Omental fat pad (tissue), 4 donors: ENCODE data around the gene CACNA2D3. TPM values are rescaled to one million over a fixed set of nuclear protein-coding genes. Genes with fewer than 3 reads are reported as not detected.

Experiments used
- ATAC-seq: fragments of 150-250 bp; one replicate; pipeline ENCODE4 v1.9.1; 2016; ENCODE audit warnings: mild to moderate bottlenecking, moderate library complexity; ENCODE audit not compliant: low FRiP score
- DNase-seq: peaks from one replicate; pipeline ENCODE4 v3.0.0-alpha.2; 2019; ENCODE audit warnings: low spot score
- total RNA-seq, 4 donors: library from RNA; depleted of rRNA; stranded (reverse); fragments of >200 nt; gene quantifications; one replicate each; pipeline ENCODE4 v1.1.0, GENCODE V29; 2016
- TF ChIP-seq, protein P1 (sequence below), 3 donors: fragments of 450-650 bp; IDR thresholded peaks; one replicate each; pipeline ENCODE4 v1.5.1; 2016 to 2017; ENCODE audit warnings: antibody characterized with exemption in 3 of 3, mild to moderate bottlenecking in 3 of 3, moderate library complexity in 2 of 3

Gene CACNA2D3
- total RNA-seq, 4 donors from 2014 or later: 2.6 to 6.1 (median 4.5) TPM

DNA sequence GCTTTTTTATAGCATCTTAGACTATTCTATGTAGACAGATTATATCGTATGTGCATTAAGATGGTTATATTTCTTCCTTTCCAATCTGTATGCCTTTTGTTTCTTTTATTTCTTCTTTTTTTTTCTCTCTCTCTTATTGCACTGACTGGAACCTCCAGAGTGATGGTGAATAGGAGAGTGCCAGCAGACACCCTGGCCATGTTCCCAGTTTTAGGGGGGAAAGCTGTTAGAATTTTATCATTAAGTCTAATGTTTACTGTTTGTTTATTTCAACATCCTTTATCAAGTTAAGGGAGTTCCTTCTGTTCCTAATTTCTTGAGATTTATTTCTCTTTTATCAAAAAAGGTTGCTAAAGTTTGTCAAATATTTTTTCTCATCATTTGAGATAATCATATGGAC lies 922.1 kb downstream of the CACNA2D3 start:
- no peak for ATAC-seq

DNA sequence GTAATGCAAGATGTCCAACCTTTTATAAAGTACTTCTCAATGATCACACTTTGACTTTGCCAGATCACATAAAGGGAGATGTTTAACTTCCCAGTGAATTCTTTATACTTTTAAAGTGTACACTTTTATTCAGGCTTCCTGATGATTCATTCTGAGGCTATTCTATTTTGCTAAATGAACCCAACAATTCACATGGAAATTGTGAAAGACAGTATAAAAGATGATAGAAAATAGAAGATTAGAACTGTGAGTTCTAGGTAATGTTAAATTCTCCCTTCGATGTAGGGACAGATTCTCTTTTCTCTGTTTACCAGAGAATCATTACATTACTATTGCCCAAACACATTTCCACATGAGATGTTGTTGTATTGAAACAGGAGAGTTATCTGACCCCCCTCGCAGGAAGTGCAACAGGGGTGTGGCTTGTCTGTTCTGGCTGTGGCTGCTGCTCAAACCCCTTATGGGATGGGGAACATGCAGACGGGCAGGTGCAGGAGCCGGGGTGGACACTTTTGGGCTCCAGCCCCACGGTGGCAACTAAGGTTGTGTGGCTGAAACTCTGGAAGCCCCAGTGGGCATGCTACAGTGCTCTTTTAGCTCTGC lies 936.8 kb downstream of the CACNA2D3 start:
- ATAC-seq: no peak
- TF ChIP-seq, protein P1, sequence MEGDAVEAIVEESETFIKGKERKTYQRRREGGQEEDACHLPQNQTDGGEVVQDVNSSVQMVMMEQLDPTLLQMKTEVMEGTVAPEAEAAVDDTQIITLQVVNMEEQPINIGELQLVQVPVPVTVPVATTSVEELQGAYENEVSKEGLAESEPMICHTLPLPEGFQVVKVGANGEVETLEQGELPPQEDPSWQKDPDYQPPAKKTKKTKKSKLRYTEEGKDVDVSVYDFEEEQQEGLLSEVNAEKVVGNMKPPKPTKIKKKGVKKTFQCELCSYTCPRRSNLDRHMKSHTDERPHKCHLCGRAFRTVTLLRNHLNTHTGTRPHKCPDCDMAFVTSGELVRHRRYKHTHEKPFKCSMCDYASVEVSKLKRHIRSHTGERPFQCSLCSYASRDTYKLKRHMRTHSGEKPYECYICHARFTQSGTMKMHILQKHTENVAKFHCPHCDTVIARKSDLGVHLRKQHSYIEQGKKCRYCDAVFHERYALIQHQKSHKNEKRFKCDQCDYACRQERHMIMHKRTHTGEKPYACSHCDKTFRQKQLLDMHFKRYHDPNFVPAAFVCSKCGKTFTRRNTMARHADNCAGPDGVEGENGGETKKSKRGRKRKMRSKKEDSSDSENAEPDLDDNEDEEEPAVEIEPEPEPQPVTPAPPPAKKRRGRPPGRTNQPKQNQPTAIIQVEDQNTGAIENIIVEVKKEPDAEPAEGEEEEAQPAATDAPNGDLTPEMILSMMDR (IDR thresholded peaks at IDR 0.05): no peak
- DNase-seq: no peak

More for the DNA sequence above, 922.1 kb downstream of the CACNA2D3 start:
- TF ChIP-seq, protein P1 (IDR thresholded peaks at IDR 0.05): no peak
- DNase-seq: no peak

DNA sequence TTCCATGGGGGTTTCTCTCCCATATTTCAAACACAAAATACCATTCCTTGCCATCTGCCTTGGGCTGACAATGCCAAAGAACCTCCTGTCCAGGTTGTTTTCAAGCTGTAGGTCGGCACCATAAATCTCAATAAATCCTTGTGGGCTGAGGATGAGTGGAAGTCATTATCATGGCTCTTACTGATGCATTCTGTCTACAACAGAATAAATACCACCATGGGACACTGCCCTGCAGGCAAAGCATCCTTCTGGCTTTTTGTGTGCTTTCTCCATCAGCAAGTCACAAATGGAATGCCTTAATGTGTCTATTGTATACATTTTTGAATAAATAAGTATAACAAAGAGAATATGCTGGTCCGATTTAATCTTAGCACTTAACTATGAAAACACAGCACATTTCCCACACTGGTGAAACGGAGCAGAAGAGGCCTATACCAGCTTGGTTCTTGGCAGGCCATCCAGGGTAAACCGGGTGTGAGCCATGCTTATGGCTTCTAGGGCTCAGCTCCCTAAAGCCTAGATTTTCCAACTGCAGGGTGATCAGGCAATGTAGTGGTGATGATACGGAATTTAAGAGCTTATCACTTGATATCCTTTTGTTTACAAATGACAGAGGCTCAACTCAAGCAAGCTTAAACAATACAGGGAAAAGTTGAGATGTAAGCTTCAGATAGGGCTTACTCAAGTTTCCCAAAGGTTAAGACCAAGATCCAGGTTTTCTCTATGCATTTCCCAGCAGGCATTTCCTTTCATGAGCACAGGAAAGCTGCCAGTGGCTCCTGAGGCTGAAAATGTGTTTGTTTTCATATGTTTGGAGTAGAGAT lies 938.8 kb downstream of the CACNA2D3 start:
- DNase-seq (no peak), ATAC-seq (no peak)
- TF ChIP-seq, protein P1 (IDR thresholded peaks at IDR 0.05): no peak

DNA sequence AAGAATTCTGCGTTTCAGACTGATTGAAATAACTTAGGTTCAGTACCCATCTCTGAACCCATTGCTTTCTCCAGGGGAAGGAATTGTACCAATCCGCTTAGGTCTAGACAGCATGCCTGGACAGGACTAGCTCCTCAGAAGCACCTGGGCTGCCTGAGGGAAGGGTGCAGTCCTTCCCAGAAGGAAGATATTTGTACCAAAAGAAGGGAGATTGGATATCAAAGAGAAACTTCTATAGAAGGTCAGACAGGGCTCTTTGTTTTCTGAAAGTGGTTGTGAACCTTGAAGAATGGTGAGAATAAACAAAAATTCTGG lies 939.3 kb downstream of the CACNA2D3 start:
- TF ChIP-seq, protein P1 (IDR thresholded peaks at IDR 0.05): no peak
- DNase-seq (no peak), ATAC-seq (no peak)

DNA sequence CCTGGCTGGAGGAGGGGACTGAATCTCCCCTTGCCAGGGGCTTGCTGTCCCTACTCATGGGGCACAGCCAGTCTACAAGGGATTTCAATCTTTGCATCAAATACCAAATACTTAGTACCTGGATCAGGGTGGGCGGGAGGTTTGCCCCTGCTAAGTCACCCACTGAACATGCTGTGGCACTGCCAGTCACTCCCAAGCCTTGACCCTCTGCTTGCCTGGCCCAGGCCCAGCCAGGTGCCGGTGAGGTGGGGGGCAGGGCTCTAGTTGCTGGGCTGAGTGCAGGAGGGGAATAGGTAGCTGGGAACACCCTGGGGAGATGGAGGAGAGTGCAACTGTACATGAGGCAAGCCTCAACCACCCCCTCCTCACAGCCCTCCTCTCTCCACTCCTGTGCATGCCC lies 941.8 kb downstream of the CACNA2D3 start:
- no peak for DNase-seq
- no peak for ATAC-seq
- TF ChIP-seq, protein P1 (IDR thresholded peaks at IDR 0.05): no peak

DNA sequence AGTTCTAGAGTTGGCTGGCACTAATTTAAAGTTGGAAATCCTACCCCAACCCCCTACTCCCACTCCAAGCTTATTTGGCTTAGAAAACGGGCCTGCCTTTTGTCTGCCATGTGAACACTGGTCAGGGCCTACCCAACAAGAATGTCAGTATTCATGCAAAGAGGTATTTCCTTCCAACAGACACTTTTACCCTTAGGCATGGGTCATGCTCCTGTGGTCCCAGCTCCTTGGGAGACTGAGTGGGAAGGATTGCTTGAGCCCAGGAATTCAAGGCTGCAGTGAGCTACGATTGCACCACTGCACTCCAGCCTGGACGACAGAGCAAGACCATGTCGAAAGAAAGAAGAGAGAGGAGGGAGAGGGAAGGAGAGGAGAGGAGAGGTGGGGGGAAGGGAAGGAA lies 943.0 kb downstream of the CACNA2D3 start:
- no peak for DNase-seq
- ATAC-seq: no peak
- TF ChIP-seq, protein P1 (IDR thresholded peaks at IDR 0.05): no peak

DNA sequence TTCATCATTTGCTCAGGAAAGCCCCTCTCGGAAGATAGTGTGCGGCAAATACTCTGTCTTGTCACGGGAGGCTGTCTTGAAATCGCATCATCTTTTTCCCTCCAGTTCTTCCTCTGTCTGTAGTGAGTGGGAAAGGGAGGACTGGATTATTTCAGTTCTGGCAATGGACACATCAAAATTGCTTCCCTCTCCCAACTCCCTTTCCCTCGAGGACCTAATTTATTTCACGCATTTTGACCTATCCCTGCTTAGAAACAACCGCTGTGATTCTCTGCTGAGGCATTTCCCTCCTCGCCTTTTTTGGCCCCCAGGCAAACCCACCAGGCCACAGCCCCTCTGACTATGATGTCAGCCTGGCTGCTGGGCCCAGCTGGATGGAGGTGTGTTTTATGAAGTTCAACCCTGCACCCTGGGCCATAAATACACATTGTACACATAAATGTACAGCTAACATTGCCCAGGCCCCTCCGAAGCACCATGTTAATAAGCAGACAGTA lies 944.2 kb downstream of the CACNA2D3 start:
- ATAC-seq (no peak), DNase-seq (no peak)
- TF ChIP-seq, protein P1 (IDR thresholded peaks at IDR 0.05): no peak
